Panc1 (cell line): ENCODE data around the gene GSDMA. TPM values are rescaled to one million over a fixed set of nuclear protein-coding genes. Genes with fewer than 3 reads are reported as not detected.

Experiments
- ATAC-seq: fragments of 200-7000 bp; cut with Tn5 transposase; 2 replicates; pipeline ENCODE4 v1.9.1; 2020; ENCODE audit warnings: mild to moderate bottlenecking, moderate library complexity
- BruUV-seq: library from RNA; stranded (reverse); fragments of 400-500 nt; replicated peaks from 2 replicates; lab custom pipeline; 2021; lab: Mats Ljungman, UMichigan
- CTCF ChIA-PET: fragments of 300-600 bp; sonication (Branson Sonifier 250); formaldehyde crosslinking; loops from one replicate; lab custom pipeline; 2022; ENCODE audit warnings: antibody characterized with exemption; lab: Charles Lee
- POLR2A ChIA-PET: fragments of 300-600 bp; sonication (Branson Sonifier 250); formaldehyde crosslinking; loops from one replicate; lab custom pipeline; 2022; ENCODE audit warnings: antibody characterized with exemption; lab: Charles Lee
- DNase-seq: peaks from one replicate; pipeline ENCODE4 v3.0.0-alpha.2; 2010; ENCODE audit warnings: low read depth, low spot score
- H3K27ac ChIP-seq: 2 replicates; pipeline ENCODE4 v1.5.1; 2011; ENCODE audit warnings: mild to moderate bottlenecking, low read length, inconsistent platforms
- H3K27me3 ChIP-seq: fragments of 200-500 bp; sonication (Bioruptor generic); 2 replicates; pipeline ENCODE4 v1.6.0; 2014; ENCODE audit warnings: low read length, inconsistent platforms; ENCODE audit not compliant: control insufficient read depth, insufficient read depth
- H3K36me3 ChIP-seq: fragments of 200-500 bp; sonication (Bioruptor generic); 2 replicates; pipeline ENCODE4 v1.5.1; 2014; ENCODE audit warnings: inconsistent platforms, mild to moderate bottlenecking, low read length, moderate library complexity; ENCODE audit not compliant: control insufficient read depth, insufficient read depth
- H3K4me1 ChIP-seq: 2 replicates; pipeline ENCODE4 v1.5.1; 2011; ENCODE audit warnings: inconsistent platforms, mild to moderate bottlenecking, low read length, moderate library complexity; ENCODE audit not compliant: control insufficient read depth, insufficient read depth
- H3K4me3 ChIP-seq, 2 experiments: 2 replicates each; pipeline ENCODE4 v1.5.1; 2011 to 2012; ENCODE audit warnings: low read depth in 2 of 2, low read length in 2 of 2, mild to moderate bottlenecking in 2 of 2, inconsistent platforms in 1 of 2, moderate library complexity in 1 of 2
- H3K9me3 ChIP-seq: fragments of 200-500 bp; sonication (Bioruptor generic); 2 replicates; pipeline ENCODE4 v1.5.1; 2014; ENCODE audit warnings: low read depth, mild to moderate bottlenecking, inconsistent platforms, low read length, moderate library complexity; ENCODE audit not compliant: control insufficient read depth, insufficient read depth
- CTCF ChIP-seq: fragments of 450-650 bp; IDR thresholded peaks from 2 replicates; pipeline ENCODE4 v1.5.1; 2017; ENCODE audit warnings: mild to moderate bottlenecking
- POLR2AphosphoS5 ChIP-seq: IDR thresholded peaks from 2 replicates; pipeline ENCODE4 v1.6.1; 2012; ENCODE audit warnings: mild to moderate bottlenecking, low read depth, low read length, moderate library complexity
- REST ChIP-seq, 2 experiments: IDR thresholded peaks; 2 replicates each; pipeline ENCODE4 v1.6.1; 2011 to 2012; ENCODE audit warnings: low read depth in 2 of 2, control low read depth in 1 of 2, low read length in 1 of 2, mild to moderate bottlenecking in 1 of 2, moderate library complexity in 1 of 2; ENCODE audit not compliant: insufficient read depth in 1 of 2
- SIN3A ChIP-seq: IDR thresholded peaks from 2 replicates; pipeline ENCODE4 v1.6.1; 2012; ENCODE audit warnings: low read depth, mild to moderate bottlenecking, low read length, moderate library complexity, borderline replicate concordance; ENCODE audit not compliant: insufficient read depth
- TCF7L2 ChIP-seq: IDR thresholded peaks from 2 replicates; pipeline ENCODE4 v1.6.1; 2011; ENCODE audit warnings: mild to moderate bottlenecking, low read depth, low read length, inconsistent platforms
- in situ Hi-C: cut with HindIII; loops from 2 replicates; pipeline ENCODE4 v1.10.0; 2016; ENCODE audit warnings: low sequenced_read_pairs, low pct_unique_long_range_greater_than_20kb
- intact Hi-C: fragments of 100-400 bp; cut with micrococcal nuclease; formaldehyde crosslinking; loops from one replicate; pipeline ENCODE4 v1.10.0; 2022; ENCODE audit not compliant: unreplicated experiment
- total RNA-seq: library from RNA; stranded (reverse); gene quantifications from one replicate; pipeline ENCODE4 v1.2.1, GENCODE V29; 2021; ENCODE audit not compliant: unreplicated experiment

The GSDMA gene
- total RNA-seq, 1 experiment from 2014 or later: not detected

GRCh38 chr17:39969375-39969774, 6.6 kb downstream of the GSDMA start:
- ATAC-seq (no peak), DNase-seq (no peak)
- H3K36me3 ChIP-seq: no peaks in the 10 kb centered on the region
- intact Hi-C loops: no loop called here
- no peak for TF ChIP-seq SIN3A
- TF ChIP-seq REST (IDR thresholded peaks at IDR 0.05; ENCODE audit: insufficient read depth in 1 of 2, low read depth in 2 of 2, low read length in 1 of 2): no peak
- TF ChIP-seq CTCF: no peak
- no peak for TF ChIP-seq TCF7L2
- no peak for TF ChIP-seq POLR2AphosphoS5
- H3K9me3 ChIP-seq: no peaks in the 10 kb centered on the region
- BruUV-seq: no TSS peak
- H3K27me3 ChIP-seq: peaks cover 3% of the 10 kb centered on the region; the same call in 1 of the 2 replicates
- CTCF ChIA-PET: interaction anchor here (0.6 kb wide), 2 partner anchors 94 to 298 kb away, joined by 4 to 5 read pairs; no protein-coding TSS in a partner anchor
- POLR2A ChIA-PET: no interaction called here
- H3K27ac ChIP-seq: no peak overlapping the region
- in situ Hi-C loops: no loop called here
- no peak overlapping the region for H3K4me3 ChIP-seq
- no peaks in the 10 kb centered on the region for H3K4me1 ChIP-seq

DNA sequence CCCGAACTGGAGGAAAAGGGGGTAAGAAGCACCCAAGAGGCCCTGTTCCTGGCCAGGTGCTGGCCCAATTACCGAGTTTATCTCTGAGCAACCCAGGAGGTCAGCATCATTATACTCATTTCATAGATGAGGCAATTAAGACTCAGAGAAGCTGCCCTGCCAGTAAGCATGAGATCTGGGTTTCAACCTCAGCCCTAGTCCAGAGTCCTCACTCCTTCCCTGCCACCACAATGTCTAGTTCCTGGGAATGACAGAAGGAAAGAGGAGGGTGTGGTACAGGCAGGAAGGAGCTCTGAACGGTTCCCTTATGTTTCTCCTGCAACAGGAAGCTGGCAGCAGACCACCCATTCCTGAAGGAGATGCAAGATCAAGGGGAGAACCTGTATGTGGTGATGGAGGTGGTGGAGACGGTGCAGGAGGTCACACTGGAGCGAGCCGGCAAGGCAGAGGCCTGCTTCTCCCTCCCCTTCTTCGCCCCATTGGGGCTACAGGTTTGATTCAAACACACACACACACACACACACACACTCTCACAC, 7.4 kb downstream of the GSDMA start:
- ATAC-seq: no peak

DNA sequence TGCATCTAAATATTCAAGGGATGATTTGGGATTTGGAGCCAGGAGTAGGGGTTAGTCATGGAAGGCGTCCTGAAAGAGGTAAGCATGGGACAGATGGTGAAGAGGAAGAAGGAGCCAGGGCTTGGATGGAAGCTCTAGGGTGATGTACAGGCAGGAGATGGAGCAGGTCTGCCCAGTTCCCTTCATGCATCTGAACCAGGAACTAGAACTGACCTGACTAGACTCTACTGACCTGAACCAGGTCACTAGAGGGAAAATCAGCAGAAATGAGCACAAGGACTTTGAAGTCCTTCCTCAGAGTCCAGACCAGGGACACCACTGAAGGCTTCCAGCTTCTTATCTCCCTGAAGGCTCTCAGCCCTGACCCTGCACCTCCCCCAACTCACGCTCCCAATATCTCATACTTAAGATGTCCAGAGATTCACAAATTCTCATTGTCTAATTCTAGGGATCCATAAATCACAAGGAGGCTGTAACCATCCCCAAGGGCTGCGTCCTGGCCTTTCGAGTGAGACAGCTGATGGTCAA, 8.3 kb downstream of the GSDMA start:
- Histone ChIP-seq H3K4me3 (no peak overlapping the region), H3K27ac (no peak overlapping the region), H3K4me1 (no peaks in the 10 kb centered on the region), H3K36me3 (no peaks in the 10 kb centered on the region), H3K27me3 (peaks cover 3% of the 10 kb centered on the region; the same call in 1 of the 2 replicates), H3K9me3 (no peaks in the 10 kb centered on the region)
- POLR2A ChIA-PET: no interaction called here
- BruUV-seq: no TSS peak
- DNase-seq (no peak), ATAC-seq (no peak; the same call in 1 of the 2 replicates)
- intact Hi-C loops (loop anchor here (10.0 kb wide), 1 partner anchor 96 kb away; no protein-coding TSS in a partner anchor), in situ Hi-C loops (no loop called here)
- TF ChIP-seq SIN3A (no peak), REST (IDR thresholded peaks at IDR 0.05; ENCODE audit: insufficient read depth in 1 of 2, low read depth in 2 of 2, low read length in 1 of 2) (no peak), CTCF (no peak), TCF7L2 (no peak), POLR2AphosphoS5 (no peak)
- CTCF ChIA-PET: no interaction called here

More for the DNA sequence above, 7.4 kb downstream of the GSDMA start:
- Histone ChIP-seq H3K27me3 (peaks cover 3% of the 10 kb centered on the region; the same call in 1 of the 2 replicates), H3K9me3 (no peaks in the 10 kb centered on the region), H3K4me3 (no peak overlapping the region), H3K36me3 (no peaks in the 10 kb centered on the region), H3K4me1 (no peaks in the 10 kb centered on the region), H3K27ac (no peak overlapping the region)
- DNase-seq: no peak
- TF ChIP-seq POLR2AphosphoS5: no peak
- no peak for TF ChIP-seq SIN3A
- no peak for TF ChIP-seq TCF7L2
- intact Hi-C loops (loop anchor here (10.0 kb wide), 1 partner anchor 95 kb away; no protein-coding TSS in a partner anchor), in situ Hi-C loops (no loop called here)
- no TSS peak for BruUV-seq
- CTCF ChIA-PET: no interaction called here
- POLR2A ChIA-PET: no interaction called here
